Measurements from ENCODE around the gene MEP1A.
"Not testable (repeated sequence)": the region's sequence is repeated elsewhere in the genome, so short reads cannot be mapped to it uniquely, and the experiment has no call there.

The MEP1A gene

DNA sequence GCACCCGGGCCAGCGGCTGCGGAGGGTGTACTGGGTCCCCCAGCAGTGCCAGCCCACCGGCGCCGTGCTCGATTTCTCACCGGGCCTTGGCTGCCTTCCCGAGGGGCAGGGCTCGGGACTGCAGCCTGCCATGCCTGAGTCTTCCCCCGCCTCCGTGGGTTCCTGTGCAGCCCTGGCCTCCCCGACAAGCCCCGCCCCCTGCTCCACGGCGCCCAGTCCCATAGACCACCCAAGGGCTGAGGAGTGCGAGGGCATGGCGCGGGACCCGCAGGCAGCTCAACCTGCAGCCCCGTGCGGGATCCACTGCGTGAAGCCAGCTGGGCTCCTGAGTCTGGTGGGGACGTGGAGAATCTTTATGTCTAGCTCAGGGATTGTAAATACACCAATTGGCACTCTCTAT is 18.5 kb upstream of the MEP1A start:
- DNase-seq (ENCODE audit: low read depth, low spot score), result not testable (repeated sequence)

DNA sequence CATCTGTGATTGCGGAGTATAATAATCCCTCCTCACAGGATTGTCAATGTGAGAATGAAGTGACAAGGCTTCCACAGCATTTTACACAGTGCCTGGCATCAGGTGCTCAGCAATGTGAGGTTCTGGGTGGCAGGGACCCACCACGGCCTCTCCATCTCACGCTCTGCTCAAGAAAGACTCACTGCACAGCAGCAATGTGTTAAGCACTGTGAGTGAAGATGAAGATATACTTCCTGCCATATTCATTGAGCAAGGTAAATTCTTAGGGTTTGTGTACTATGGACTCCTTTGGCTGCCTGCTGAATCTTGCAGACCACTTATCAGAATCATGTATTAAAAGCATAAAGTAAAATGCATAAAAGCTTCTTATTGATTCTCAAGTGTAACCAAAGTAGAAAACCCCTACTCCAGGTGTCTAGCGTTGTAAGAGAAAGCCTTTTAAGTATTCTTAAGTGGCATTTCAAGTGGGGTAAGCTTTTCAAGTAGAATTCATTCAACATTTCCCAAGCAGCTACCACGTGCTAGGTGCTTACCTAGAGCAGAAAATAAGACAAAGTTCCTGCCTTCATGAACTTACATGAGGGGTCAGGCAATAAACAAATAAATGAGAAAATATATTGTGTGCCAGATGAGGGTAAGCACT is 17.0 kb upstream of the MEP1A start:
- DNase-seq (ENCODE audit: low read depth, low spot score), result no peak

DNA sequence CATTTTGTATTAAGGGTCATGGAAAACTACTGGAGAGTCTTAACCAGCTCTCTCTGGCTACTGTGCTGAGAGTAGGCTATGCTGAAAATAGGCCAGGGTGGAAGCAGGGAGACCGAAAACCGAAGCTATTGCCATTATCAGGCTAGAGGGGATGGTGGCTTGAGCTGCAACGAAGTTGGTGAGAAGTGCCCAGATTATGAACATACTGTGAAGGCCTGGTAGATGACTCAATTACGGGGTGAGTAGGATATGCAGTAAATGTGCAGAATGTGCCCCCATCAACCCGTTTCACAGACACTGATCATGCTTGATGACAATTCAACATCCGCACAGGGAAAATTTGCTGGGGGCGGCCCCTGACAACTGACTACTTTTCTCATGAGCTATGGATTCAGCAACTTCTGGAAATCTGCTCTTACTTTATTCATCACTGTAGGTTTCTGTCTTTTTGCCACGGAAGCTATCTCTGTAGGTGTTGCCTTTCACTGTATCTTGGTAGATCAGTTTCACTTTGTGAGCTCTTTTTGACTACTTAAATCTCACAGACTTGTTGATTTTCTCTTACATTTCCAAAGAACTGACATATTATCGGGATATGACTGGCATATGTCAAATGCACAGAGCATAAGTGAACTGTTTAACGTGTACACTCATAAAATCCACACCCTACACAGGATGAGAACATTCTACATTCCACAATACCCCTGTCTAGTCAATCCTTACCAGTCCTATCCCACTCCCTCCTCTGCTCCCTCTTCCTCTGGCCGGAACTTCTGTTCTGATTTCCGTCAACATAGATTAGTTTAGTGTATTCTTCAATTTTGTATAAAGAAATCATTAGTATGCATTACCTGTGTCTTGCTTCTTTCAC is 15.5 kb upstream of the MEP1A start:
- DNase-seq (ENCODE audit: low read depth, low spot score), result no peak

DNA sequence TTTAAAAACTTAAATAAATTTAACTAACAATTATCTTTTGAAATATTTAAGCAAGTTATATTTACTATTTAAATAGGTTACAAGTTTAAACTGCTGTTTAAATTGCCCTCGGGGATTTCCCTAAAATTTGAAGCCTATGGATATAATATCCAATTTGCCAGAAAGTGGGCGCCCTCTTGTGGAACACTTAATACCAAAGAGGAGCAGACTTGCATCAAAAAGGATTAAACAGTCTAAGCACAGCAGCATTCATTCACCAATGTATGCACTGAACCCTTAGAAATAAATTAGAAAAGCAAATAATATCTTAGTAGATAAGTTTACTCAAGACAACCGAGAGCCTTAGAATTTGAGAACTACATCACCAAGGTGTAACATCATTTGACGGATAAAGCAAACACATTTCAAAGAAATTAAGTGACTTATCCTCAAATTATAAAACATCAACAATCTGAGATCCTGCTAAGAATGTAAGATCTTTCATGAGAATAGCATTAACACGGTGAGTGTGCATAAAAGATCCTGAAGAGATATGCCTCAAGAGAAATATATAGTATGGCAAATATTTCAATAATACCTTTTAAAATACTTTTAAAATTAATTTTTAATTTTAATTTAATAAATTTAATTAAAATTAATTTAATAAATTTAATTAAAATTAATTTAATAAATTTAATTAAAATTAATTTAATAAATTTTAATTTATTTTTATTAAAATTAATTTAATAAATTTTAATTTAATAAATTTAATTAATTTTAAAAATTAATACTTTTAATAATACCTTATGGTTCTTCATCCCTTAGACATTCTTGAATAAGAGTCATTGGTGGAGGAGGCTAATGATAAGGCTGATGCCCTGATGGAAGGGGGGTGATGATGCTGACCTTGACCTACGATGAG is 11.5 kb upstream of the MEP1A start:
- no peak for DNase-seq (ENCODE audit: low read depth, low spot score)

DNA sequence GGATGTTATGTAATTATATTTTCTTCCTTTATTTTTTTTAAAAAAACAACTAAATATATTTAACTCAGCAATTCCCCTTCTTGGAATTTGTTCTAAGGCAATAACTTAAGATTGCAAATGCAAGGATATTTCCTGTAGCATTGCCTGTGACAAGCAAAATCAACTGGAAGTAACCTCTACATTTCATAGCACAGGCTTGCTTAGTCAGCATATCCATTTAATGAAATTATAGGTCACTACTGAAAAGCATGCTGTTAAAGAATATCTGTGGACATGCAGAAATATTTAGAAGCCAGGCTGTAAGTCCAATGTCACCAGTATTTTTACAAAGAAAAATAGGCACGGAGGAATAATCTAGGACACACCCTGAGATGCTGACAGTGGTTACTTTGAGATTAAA is 8.7 kb upstream of the MEP1A start:
- no peak for DNase-seq (ENCODE audit: low read depth, low spot score)

DNA sequence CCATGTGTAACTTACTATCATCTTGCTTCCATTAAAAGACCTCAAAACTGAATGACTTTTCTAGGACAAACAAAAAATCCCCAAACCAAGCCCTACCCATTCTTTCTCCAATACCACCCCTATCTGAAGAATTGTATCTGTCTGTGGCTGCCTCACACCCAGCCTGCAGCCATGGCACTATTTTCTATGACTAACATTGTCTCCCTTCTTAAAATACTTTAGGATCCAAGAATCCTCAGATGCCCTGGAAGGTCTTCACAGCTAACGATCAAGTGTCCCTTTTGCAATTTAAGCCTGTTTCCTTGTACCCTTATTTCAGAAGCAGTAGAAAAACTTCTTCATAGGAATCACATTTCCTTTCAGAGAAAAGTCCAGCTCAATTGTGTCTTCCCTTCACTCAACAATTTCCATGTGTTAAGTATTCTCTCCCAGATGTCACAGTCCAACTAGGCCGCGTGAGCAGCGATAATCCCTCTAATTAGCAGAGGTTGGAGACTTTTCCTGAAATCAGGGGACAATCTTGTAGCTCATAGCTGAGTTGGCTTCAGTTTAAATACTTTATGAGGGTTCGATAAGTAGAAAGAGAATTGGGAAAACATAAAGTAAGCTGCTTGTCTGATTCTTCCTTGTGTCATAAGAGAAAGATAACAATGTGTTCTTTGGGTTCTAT is 5.2 kb upstream of the MEP1A start:
- no peak for DNase-seq (ENCODE audit: low read depth, low spot score)

DNA sequence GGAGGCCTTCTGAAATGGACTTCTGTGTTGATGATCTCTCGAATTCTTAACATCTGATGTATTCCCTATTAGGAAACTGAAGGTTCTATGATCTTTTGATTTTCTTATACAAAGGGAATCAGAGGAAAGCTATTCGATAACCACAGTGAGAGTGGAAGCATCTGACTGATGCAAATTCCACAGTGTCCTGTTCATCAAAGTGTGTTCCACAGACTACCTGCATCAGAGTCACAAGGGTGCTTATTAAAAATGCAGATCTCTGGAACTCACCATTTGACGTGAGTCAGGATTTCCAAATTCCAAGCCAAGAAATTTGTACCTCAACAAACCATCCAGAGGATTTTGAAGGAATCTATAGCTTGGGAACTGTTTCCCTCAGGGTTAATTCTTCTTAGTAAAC is 4.4 kb upstream of the MEP1A start:
- DNase-seq (ENCODE audit: low read depth, low spot score), result no peak

DNA sequence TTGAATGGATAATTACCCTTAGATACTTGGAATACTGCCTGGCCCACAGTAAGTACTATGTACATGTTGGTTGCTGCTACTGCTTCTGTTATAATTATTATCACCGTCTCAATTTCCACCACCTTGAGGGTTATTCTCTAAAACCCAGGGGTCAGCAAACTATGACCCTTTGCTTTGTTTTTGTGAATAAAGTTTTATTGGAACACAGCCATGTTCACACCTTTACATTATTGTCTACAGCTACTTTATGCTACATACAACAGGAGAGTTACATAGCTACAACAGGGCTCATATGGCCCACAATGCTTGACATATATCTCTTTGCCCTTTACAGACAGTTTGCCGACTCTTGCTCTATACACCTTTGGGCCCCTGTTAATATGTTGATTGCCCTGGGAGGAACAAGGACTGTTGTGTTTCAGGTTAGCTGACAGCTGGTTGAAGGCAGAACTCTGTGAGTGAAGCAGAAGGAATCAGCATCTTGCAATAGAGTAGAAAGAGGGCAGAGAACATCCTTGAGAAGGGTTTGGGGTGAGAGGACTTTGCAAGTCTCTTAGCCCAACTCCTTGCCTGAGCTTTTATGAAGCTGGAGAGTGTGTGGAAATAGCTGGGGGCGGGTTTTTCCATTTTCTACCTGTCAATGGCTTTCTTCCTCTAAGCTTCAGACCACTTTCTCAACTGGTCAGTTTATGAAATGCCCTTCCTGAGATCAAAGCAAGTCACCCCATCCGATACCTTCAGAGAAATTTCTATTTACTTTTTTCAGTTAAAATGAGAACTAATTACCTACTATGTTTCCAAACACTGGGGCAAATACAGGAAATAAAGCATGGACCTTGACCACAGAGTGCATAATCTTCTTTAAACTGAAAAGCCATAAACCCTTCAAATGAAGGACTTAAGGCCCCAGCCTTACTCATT is 3.5 kb upstream of the MEP1A start:
- no peak for DNase-seq (ENCODE audit: low read depth, low spot score)

DNA sequence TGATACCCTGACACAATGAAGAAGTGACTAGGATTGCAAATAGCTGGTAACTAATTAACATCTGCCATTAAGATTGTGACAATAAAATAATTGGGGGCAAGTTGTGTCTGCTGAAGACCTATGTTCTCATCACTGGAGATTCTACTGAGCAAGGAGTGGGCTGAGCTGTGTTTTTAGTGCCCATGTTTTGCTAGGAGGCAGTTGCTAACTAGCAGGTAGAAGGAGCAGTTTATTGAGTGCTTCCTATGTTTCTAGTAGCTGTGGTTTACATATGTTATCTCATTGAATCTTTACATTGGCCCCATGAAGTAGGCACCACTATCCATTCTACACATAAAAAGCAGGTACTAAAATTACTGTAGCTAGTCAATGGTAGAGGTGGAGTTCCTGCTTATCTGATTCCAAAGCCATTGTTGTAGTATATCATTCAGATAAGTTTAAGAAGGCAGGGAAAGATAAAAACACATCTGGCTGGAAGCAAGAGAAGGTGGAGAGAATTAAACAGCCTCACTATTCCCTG is 2.8 kb upstream of the MEP1A start:
- DNase-seq (ENCODE audit: low read depth, low spot score), result no peak

DNA sequence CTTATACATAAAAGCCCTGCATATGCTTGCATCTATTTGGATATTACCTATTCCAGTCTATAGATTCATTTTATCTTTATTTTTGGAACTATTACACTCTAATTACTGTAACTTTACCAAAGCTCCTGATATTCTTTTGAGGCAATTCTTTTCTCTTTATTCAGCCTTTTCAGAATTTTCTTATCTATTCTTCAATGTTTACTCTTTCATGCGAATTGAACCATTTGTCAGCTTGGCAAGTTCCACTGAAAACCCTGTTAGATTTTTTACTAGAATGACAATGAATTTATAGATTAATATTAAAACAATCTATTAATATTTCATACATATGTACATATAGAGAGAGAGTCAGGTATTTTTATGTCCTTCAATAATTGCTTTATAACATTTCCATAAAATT is 554 bp upstream of the MEP1A start:
- DNase-seq (ENCODE audit: low read depth, low spot score), result no peak

DNA sequence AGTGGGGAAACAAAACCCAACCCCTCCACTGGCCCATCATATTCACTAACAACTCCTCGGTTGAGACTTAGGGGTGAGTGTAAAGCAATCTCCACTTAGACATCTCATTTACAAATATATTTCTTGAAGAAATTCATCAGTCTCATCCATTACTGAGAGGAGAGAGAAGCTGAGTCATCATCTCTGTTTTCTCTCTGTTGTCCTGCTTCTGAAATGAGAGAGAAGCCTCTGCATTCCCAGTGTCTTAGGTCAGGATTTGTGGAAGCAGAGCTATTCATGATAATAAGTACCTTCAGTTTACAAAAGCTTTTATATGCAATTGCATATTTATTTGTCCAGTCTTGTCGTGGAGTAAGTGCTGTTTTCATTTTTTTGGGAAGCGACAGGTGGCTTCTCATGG is 879 bp downstream of the MEP1A start:
- no peak for DNase-seq (ENCODE audit: low read depth, low spot score)

DNA sequence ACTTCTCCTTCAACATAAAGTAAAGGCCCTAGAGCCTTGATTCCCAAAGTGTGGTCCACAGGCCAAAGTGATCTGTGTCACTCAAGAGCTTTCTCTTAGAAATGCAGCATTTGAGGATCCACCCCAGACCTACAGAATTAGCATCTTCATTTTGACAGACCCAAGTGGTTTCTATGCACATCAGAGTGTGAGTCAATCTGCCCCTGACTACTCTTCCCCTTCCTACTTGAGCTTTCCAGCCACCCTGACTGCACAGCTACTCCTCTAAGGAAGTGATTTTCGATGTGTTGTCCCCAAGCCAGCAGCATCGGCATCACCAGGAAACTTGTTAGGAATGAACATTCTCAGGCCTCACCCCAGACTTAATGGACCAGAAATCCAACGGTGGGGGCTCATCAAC is 2.6 kb downstream of the MEP1A start:
- no peak for DNase-seq (ENCODE audit: low read depth, low spot score)

DNA sequence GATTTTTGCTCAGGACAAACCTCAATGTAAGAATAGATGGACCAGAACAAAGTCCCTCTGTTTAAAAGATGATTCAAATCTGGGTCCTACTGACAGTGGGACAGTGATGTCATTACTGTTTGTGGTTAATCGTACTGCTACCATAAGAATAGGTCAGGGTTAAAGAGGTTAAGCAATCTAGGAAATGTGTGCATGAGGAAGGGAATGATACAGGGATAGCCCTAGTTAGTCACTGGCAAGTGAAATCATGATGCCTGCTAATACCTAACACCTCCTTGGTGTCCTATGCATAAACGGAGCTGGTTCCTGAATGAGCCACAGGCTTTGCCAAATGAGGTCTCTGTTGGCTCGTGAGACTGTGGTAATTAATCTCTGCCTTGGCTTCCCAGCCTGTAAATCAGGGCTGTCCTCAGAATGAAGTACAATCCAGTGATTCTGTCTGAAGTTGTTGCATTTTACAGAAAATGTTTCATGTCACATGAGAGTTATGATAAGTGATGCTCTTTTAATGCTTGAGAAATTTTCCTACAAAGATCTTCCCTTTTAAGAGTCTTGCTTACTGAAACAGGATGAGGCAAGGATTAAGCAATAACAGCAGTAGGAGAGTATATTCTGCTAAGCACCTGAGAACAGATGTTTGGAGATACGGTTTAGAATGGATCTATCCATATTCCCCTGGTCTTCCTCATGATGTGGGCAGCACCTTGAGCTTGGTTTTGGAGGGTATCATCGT is 3.8 kb downstream of the MEP1A start:
- no peak for DNase-seq (ENCODE audit: low read depth, low spot score)

DNA sequence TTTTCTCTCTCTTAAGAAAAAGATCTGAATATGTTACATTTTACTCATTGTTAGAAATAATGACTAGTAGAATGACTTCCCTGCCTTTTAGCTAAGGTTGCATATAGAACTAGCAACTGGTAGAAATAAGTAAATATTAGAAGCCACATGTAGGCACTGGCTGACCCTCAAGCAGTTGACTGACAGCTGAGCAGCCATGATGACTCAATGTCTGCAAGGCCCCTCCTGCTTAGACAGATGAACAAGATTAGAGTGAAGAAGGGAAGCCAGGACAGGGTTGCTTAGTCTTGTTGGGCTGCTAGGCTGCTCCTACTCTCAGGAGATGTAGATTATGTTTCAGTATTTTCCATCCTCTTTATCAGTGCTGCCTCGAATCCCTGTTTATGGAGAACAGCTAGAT is 6.5 kb downstream of the MEP1A start:
- no peak for DNase-seq (ENCODE audit: low read depth, low spot score)

DNA sequence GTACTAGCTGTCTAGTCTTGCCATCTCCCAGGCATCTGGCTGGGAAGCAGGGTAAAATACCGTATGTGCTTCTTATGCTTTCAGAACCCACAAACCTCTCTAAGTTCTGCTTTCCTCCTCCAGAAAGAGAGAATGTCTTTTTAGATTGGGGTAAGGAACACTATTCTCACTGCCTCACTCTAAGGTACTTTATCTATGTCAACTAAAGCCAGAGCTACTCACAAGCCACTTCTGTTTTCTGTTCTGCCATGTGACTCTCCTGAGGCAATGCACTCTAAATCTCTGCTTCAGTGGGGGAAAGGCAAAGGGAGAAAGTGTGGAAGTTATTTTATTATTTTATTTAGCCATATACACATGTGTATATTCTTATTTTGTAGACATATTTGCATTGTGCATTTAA is 15.6 kb downstream of the MEP1A start:
- DNase-seq (ENCODE audit: low read depth, low spot score), result no peak

DNA sequence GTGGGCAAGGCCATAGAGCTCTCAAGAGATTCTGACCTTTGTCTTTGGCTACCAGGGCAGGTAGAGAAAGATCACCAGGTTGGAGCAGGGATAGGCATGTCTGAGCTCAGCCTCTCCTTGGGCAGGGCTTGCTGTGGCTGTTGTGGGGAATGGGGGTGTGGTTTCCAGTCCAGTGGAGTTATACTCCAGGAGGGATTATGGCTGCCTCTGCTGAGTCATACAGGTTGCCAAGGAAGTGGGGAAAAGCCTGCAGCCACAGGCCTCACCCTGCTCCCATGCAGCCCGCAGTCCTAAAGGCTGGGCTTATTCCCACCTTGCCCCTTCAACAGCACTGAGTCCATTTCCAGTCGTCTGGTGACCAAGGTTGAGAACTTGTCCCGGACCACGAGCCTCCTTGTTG is 21.9 kb downstream of the MEP1A start:
- no peak for DNase-seq (ENCODE audit: low read depth, low spot score)

DNA sequence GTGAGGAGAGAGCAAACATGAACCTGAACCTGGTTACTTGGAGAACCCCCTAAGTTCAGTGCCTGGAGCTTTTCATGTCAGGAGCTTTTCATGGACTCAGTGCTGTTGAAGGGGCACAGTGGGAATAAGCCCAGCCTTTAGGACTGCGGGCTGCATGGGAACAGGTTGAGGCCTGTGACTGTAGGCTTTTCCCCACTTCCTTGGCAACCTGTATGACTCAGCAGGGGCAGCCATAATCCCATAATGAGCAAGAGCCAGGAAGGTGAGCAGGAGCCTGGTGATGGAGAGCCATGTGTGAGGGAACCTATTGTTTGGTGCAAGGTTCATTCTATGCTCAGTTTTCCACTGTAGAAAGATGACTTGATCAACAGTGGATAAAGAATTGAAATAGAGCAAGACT is 23.4 kb downstream of the MEP1A start:
- DNase-seq (ENCODE audit: low read depth, low spot score), result no peak

DNA sequence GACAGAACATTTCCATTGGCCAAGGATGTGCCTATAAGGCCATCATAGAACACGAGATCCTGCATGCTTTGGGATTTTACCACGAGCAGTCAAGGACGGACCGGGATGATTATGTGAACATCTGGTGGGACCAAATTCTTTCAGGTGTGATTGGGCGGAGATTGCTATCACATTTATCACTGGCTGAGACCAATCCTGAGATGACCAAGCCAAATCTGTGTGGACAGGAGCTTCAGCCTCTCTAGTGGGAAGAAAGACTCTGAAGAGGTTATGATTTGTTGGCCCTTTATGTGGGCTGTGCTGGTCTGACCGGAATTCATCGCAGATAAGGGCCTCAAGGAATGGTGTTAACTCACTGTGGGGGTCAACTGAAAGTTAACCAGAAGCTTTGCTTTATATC is 26.4 kb downstream of the MEP1A start:
- no peak for DNase-seq (ENCODE audit: low read depth, low spot score)

DNA sequence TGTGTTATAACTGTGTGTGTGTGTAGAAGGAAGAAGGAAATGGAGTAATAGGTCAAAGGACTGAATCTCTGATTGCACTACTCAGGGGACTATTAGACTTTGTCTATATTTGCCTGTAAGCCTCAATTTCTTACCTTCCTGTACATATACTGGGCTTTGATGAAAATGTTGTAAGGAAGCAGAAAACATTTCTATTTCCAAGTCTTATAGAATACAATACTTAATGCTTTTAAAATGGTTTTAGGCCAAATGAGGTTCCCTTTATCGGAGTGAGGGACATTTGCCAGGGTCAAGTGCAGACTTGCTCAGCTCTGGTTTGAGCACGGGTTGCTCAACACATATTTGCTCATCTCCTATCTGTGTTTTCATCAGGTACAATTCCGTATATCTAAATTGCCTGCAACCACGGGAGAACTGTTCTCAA is 28.3 kb downstream of the MEP1A start:
- no peak for DNase-seq (ENCODE audit: low read depth, low spot score)

DNA sequence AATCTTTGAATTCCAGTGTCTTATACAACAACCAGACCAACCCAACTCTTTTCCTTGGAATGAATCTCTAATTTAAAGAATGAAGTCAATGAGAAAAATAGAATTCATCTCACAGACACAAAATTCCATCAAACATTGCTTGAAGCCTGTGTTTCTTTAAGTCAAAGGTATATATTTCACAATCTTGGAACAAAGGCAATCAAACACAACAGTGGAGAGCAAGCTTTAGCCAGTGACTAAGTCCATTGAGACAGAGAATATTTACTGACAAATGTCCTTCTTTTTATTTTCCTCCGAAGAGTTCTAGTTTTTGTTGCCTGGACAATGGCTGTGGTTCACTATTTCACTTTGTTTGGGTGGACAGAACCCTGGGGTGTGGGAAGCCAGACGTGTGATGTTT is 35.8 kb downstream of the MEP1A start:
- no peak for DNase-seq (ENCODE audit: low read depth, low spot score)
